Activated T-helper 17 cell treated with anti-CD3 and anti-CD28 coated beads, Interleukin-2, amount 50 U/mL, for 72 hours (primary cell): ENCODE measurements around the gene CSTA. TPM values are rescaled to one million over a fixed set of nuclear protein-coding genes. Genes with fewer than 3 reads are reported as not detected.

Experiments
- ATAC-seq: fragments of 150-1000 bp; cut with Tn5 transposase; replicated peaks from 2 replicates; pipeline ENCODE4 v1.10.0; 2021; ENCODE audit warnings: mild to moderate bottlenecking, moderate library complexity
- H3K27ac Mint-ChIP-seq: one replicate; pipeline ENCODE4 v1.8.0; 2022; ENCODE audit warnings: mixed read lengths
- H3K27me3 Mint-ChIP-seq: one replicate; pipeline ENCODE4 v1.8.0; 2022; ENCODE audit warnings: mixed read lengths
- H3K36me3 Mint-ChIP-seq: one replicate; pipeline ENCODE4 v1.8.0; 2022; ENCODE audit warnings: low read depth, mild to moderate bottlenecking, mixed read lengths
- H3K4me1 Mint-ChIP-seq: one replicate; pipeline ENCODE4 v1.8.0; 2022; ENCODE audit warnings: mixed read lengths
- H3K4me3 Mint-ChIP-seq: one replicate; pipeline ENCODE4 v1.8.0; 2022; ENCODE audit warnings: mild to moderate bottlenecking, mixed read lengths
- H3K9me3 Mint-ChIP-seq: one replicate; pipeline ENCODE4 v1.8.0; 2022; ENCODE audit warnings: mixed read lengths
- total RNA-seq, 2 donors: library from RNA; stranded (reverse); gene quantifications; one replicate each; pipeline ENCODE4 v1.2.3, GENCODE V29; 2022

CSTA gene
- total RNA-seq, 2 donors from 2014 or later, result not detected

DNA sequence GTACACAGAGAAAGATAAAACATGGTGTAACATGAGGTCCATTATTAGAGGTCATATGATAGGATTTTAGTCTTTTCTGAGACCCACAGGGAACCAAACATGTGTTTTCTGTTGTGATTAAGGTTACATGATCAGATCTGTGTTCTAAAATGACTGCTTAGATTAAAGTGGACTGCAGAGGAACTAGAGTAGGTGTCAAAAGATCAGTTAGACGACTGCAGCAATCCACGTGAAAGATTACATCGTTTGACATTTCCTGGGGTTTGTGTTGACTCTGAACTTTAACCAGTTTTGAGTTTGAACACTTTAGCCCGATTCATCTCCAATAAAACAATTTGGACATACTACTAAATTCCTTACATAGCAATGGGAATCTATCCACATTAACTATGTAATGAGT is 52.9 kb downstream of the CSTA start:
- peaks cover 58% of the 10 kb centered on the region for H3K36me3 Mint-ChIP-seq
- no peak overlapping the region for H3K27ac Mint-ChIP-seq
- H3K27me3 Mint-ChIP-seq, result no peaks in the 10 kb centered on the region
- peaks cover 10% of the 10 kb centered on the region for H3K4me1 Mint-ChIP-seq
- H3K4me3 Mint-ChIP-seq, result no peak overlapping the region
- ATAC-seq, result no peak
- no peaks in the 10 kb centered on the region for H3K9me3 Mint-ChIP-seq

GRCh38 chr3:122382888-122383666 is 58.0 kb downstream of the CSTA start, which contains the start of gene MIX23:
TSS of gene MIX23 (minus strand) at chr3:122383231. CDS start at chr3:122383224, 7 bp downstream.
- Mint-ChIP-seq H3K9me3 (no peaks in the 10 kb centered on the region), H3K27me3 (no peaks in the 10 kb centered on the region), H3K36me3 (peaks cover 74% of the 10 kb centered on the region), H3K4me3 (peak within 1 kb of the TSS; percentile 95), H3K4me1 (peaks cover 28% of the 10 kb centered on the region), H3K27ac (peak within 1 kb of the TSS; percentile 99)
- ATAC-seq, result peak; percentile 46

GRCh38 chr3:122383771-122384697 is 59.0 kb downstream of the CSTA start, which contains the start of gene FAM162A:
TSS of gene FAM162A (plus strand) at chr3:122384182. CDS start at chr3:122384266, 84 bp downstream.
- no peaks in the 10 kb centered on the region for H3K27me3 Mint-ChIP-seq
- H3K27ac Mint-ChIP-seq, result peak within 1 kb of the TSS; percentile 99
- no peaks in the 10 kb centered on the region for H3K9me3 Mint-ChIP-seq
- peak; percentile 88 for ATAC-seq
- peaks cover 34% of the 10 kb centered on the region for H3K4me1 Mint-ChIP-seq
- peak within 1 kb of the TSS; percentile 95 for H3K4me3 Mint-ChIP-seq
- peaks cover 78% of the 10 kb centered on the region for H3K36me3 Mint-ChIP-seq

- H3K27ac Mint-ChIP-seq, result peak overlapping the region; percentile 79
- peaks cover 29% of the 10 kb centered on the region for H3K4me1 Mint-ChIP-seq
- H3K36me3 Mint-ChIP-seq, result peaks cover 77% of the 10 kb centered on the region
- peak overlapping the region; percentile 95 for H3K4me3 Mint-ChIP-seq
- no peaks in the 10 kb centered on the region for H3K27me3 Mint-ChIP-seq
- ATAC-seq, result no peak
- H3K9me3 Mint-ChIP-seq, result no peaks in the 10 kb centered on the region
Observed at GRCh38 chr3:122387709-122388108, 62.7 kb downstream of the CSTA start.

DNA sequence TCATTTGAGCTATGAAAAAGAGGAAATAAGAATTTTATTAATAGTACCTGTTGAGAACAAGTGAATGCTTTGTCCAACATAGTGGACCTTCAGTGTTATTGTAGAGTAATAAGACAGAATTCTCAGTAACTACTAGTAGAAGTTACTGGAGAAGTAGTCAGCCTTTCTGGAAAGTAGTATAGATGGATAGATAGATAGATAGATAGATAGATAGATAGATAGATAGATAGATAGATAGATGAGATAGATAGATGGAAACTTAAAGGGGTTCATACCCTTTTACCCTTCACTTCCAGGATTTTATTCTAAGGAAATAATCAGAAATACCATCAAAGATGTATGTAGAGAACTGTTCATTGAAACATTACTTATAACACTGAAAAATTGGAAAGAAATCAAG is 64.1 kb downstream of the CSTA start:
- Mint-ChIP-seq H3K4me1 (peaks cover 29% of the 10 kb centered on the region), H3K4me3 (no peak overlapping the region), H3K36me3 (peaks cover 77% of the 10 kb centered on the region), H3K27me3 (no peaks in the 10 kb centered on the region), H3K27ac (no peak overlapping the region), H3K9me3 (no peaks in the 10 kb centered on the region)
- ATAC-seq, result no peak

GRCh38 chr3:122389892-122390291 is 64.8 kb downstream of the CSTA start:
- no peak for ATAC-seq
- Mint-ChIP-seq H3K9me3 (no peaks in the 10 kb centered on the region), H3K27ac (no peak overlapping the region), H3K4me3 (no peak overlapping the region), H3K36me3 (peaks cover 77% of the 10 kb centered on the region), H3K4me1 (peaks cover 32% of the 10 kb centered on the region), H3K27me3 (no peaks in the 10 kb centered on the region)

DNA sequence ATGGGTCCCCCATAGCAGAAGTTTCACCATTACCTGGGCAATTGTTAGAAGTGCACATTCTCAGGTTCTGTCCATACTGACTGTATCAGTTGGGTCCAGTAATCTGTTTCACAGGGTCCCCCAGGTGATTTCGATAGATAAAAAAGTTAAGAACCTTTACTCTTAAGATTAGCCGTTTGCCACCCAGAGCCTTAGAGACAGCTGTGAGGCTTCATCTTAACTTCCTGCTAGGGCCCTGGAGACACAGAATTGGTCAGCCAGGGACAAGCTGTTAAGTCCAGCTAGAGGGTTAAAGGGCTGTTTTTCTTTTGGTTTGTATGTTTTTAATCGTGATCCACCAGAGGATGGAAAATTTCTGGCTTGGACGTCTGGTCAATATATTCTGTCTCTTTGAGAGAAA is 65.6 kb downstream of the CSTA start:
- no peaks in the 10 kb centered on the region for H3K9me3 Mint-ChIP-seq
- ATAC-seq, result no peak
- peaks cover 77% of the 10 kb centered on the region for H3K36me3 Mint-ChIP-seq
- H3K4me3 Mint-ChIP-seq, result no peak overlapping the region
- no peaks in the 10 kb centered on the region for H3K27me3 Mint-ChIP-seq
- H3K27ac Mint-ChIP-seq, result no peak overlapping the region
- H3K4me1 Mint-ChIP-seq, result peaks cover 35% of the 10 kb centered on the region

Other genes with a start within 250 kb of the CSTA start
- gene CASR, start 141.6 kb upstream of the CSTA start, total RNA-seq, result 1 to 10 TPM in 1 of 2 donors, under 1 TPM in 1; 0.82 to 3.9 TPM
- 10 to 100 TPM; 59.7 to 97.8 TPM for gene MIX23, start 58.0 kb downstream of the CSTA start, total RNA-seq
- gene FAM162A, start 58.9 kb downstream of the CSTA start, total RNA-seq, result 100 to 1,000 TPM; 113 to 179 TPM
- gene WDR5B, start 90.8 kb downstream of the CSTA start, total RNA-seq, result 1 to 10 TPM; 2.3 to 4.0 TPM
- 10 to 100 TPM; 29.2 to 47.9 TPM for gene KPNA1, start 189.7 kb downstream of the CSTA start, total RNA-seq
- gene PARP9, start 239.1 kb downstream of the CSTA start, total RNA-seq, result 10 to 100 TPM; 25.2 to 35.1 TPM
- 10 to 100 TPM; 26.0 to 44.0 TPM for gene DTX3L, start 239.1 kb downstream of the CSTA start, total RNA-seq